Right ventricle myocardium superior (tissue), 1 donor: ENCODE measurements around the gene ZNFX1. TPM values are rescaled to one million over a fixed set of nuclear protein-coding genes. Genes with fewer than 3 reads are reported as not detected.
"Not testable (repeated sequence)": the region's sequence is repeated elsewhere in the genome, so short reads cannot be mapped to it uniquely, and the experiment has no call there.

Source experiments
- ATAC-seq: fragments of 200-7000 bp; cut with Tn5 transposase; one replicate; pipeline ENCODE4 v1.9.1; 2020; ENCODE audit warnings: mild to moderate bottlenecking; ENCODE audit not compliant: poor library complexity
- DNase-seq: peaks from one replicate; pipeline ENCODE4 v3.0.0-alpha.2; 2020
- intact Hi-C: fragments of 100-400 bp; cut with DNase I; formaldehyde crosslinking; loops from one replicate; pipeline ENCODE4 v1.11.2; 2022
- total RNA-seq: library from RNA; stranded (reverse); fragmentation: NEBNext Ultra II Directional; extraction: Animal tissue kit (Norgen Biotek cat#: 25700); gene quantifications from one replicate; pipeline ENCODE4 v1.2.1, GENCODE V29; 2021
- donor health status: DM: no; HTN: yes; CAD: no; lungs with severe emphysema.

ZNFX1 gene
- total RNA-seq, 1 donor from 2014 or later, result 19.8 TPM

DNA sequence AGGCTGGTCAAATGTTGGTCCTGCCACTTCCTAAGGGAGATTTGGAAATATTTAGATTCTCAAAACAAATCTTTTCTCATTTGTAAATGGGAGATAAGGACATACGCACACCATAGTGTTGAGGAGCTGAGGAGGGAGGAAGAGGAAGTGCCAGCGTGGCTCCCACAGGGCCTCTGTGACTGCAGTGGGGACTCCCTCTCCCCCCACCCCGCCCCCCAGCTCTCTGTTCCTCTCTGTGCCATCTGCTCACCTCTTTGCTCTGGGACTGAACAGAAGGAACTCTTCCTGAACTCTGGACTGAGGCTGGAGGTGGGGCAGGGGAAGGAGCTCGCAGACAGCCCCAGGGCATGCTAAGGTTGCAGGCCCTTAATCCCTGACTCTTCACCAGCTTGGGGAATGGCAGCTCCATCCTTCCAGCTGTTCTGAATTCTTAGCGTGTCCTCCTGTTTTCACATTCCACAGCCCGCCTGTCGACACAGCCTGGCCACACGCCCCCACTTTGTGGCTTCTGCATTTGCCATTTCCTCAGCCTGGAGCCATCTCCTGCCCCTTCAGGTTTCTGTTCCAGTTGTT lies 47.2 kb downstream of the ZNFX1 start:
- intact Hi-C loops, result no loop called here
- ATAC-seq (peak; percentile 41), DNase-seq (peak; percentile 64)

DNA sequence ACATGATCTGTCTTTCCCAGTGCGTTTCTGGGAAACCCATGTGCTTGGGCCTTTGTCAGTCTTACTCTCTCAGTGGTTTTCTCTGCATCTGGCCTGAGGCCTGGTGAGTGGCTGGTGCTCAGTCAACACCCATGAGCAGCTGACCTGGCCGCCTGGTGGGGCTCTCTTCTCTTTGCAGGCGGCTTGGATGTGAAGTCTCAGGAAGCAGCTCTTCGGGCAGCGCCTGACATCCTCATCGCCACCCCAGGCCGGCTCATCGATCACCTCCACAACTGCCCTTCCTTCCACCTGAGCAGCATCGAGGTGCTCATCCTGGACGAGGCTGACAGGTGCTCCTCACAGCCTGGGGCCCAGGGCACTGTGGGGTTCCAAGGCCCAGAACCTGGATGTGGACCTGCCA lies 47.8 kb downstream of the ZNFX1 start:
- no peak for ATAC-seq
- intact Hi-C loops, result no loop called here

DNA sequence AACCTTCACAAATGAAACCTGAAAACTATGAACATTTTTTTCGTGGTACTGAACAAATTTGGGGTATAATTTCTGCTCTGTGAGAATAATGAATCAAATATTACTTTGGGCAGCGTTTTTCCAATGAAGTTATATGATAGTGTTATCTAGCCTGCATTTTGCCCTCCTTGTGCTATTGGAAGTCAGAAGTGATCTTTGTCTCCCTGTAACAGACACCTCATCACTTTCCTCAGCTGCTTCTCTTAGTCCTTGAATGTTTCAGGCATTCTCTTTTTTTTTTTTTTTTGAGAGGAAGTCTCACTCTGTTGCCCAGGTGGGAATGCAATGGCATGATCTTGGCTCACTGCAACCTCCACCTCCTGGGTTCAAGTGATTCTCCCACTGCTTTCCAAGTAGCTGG lies 48.5 kb downstream of the ZNFX1 start:
- no peak for ATAC-seq
- DNase-seq, result no peak
- intact Hi-C loops, result no loop called here

More for the DNA sequence above, 47.8 kb downstream of the ZNFX1 start:
- no peak for DNase-seq

DNA sequence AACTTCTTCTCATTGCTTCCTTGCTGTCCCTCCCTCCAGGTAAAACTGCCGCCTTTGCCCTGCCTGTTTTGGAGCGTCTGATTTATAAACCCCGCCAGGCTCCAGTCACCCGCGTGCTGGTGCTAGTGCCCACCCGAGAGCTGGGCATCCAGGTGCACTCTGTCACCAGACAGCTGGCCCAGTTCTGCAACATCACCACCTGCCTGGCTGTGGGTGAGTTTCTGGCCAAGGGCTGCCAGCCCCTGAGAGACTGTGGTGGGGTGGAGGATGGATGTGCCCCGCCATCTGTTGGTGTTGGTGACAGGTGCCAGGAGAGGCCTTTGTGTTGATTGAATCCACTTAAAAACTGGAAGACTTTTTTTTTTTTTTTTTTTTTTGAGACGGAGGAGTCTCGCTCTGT lies 49.2 kb downstream of the ZNFX1 start:
- ATAC-seq (no peak), DNase-seq (no peak)
- intact Hi-C loops, result no loop called here

DNA sequence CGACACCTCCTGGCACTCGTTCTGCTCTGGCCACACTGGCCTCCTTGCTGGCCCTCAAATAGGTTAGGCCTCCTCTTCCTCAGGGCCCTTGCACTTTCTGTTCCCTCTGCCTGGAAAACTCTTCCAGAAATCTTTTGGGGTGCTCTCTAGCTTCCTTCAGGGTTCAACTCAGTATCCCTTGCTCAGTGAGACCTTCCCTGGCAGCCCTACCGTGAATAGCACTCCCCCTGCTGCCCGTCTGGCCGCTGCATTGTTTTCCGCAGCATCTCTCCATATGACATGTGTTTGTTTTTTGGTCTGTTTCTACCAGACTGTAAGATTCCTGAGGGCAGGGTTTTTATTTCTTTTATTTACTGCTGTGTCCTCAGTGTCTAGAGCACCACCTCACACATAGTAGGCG lies 52.0 kb downstream of the ZNFX1 start:
- DNase-seq (no peak), ATAC-seq (no peak)
- intact Hi-C loops, result no loop called here

DNA sequence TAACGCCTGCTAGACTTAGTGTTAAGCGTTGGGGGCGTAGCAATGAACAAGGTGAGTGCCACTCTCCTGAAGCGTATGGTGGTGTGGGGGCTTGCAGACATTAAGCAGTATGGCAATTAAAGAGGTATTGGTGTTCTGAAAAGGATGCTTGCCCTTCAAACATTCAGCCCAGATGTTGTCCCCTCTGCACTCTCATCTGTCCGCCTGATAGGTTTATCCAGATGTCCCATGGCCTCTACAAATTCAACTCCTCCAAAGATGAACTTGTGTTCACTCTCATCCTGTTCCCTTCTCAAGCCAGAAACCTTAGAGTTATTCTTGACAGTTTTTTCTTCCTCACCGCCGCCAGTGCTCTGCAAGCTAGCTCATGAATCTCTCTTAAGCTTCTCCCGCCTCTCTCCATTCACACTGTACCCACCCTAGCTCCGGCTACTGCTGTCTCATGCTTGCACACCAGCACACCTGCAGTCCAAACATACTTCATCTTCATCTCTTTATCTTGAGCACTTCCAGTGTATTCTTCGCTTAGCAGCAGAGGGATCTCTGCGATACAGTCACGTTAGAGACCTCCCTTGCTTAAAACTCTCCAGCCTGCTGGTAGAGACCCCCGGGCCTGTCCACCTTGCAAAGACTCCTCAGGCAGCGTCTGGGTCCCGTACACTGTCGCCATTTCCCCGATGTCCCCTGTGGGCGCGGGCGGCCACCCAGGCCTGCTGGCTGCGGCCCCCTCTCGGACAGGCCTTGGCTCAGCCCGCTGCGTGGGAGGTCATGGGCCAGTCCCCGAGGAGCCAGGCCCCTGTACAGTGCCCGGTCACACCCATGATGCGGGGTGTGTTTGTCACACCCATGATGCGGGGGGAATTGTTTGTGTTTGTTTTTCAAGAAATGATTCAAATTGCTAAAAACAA lies 57.7 kb downstream of the ZNFX1 start:
- ATAC-seq (peak; percentile 1), DNase-seq (no peak)
- intact Hi-C loops, result loop anchor here (2.0 kb wide), 1 partner anchor 31 kb away; the partner anchor contains the start of gene STAU1

DNA sequence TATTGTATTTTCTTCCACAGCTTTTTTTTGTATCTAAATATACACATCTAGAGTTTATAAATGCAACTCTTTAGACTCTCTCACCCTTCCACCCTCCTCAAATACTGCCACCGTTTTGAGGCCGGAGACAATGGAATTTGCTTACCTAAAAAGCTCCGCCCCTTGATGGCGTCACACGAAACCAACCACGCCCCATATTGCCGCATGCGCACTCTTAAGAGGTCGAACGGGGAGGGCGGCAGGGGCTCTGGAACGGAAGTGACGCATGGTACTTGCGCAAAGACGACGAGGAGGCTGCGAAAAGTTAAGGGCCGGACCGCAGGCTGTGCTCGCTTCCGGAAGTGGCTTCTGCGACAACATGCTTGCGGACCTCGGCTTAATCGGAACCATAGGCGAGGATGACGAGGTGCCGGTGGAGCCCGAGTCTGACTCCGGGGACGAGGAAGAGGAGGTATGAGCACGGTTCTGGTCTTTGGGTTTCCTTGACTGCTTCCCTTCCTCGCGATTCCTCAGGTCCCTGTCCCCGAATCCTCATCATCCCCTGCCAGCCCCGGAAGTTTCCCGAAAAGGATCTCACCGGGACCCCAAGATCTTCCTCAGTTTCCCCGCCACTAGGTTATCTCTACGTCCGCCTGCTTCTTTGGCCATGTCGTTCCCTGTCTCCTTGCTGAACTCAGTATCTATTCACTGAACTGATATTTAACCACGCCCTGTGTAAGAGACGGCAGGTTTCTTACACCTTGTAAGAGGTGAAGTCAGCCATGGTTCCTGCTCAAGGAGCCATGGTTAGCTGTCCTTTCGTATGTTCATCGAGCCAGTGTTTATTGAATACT lies 58.5 kb downstream of the ZNFX1 start, which contains the start of gene DDX27:
TSS of gene DDX27 (plus strand) at position 326 of the 833 bp plus-strand sequence. CDS start at position 359, 33 bp downstream.
- intact Hi-C loops, result loop anchor here (2.0 kb wide), 1 partner anchor 31 kb away; the partner anchor contains the start of gene STAU1
- DNase-seq (peak; percentile 97), ATAC-seq (peak; percentile 98)

DNA sequence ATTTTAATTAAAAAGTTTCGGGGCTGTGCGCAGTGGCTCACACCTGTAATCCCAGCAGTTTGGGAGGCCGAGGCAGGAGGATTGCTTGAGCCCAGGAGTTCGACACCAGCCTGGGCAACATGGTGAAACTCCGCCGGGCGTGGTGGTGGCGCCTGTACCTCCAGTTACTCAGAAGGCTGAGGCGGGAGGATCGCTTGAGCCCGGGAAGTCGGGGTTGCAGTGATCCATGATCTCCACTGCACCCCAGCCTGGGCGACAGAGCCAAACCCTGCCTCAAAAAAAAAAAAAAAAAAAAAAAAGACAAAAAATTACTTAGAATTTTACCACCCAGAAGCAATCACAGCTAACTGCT lies 59.1 kb downstream of the ZNFX1 start:
- peak; percentile 60 for DNase-seq
- ATAC-seq, result peak; percentile 3
- intact Hi-C loops, result loop anchor here (2.0 kb wide), 1 partner anchor 30 kb away; the partner anchor contains the start of gene STAU1

DNA sequence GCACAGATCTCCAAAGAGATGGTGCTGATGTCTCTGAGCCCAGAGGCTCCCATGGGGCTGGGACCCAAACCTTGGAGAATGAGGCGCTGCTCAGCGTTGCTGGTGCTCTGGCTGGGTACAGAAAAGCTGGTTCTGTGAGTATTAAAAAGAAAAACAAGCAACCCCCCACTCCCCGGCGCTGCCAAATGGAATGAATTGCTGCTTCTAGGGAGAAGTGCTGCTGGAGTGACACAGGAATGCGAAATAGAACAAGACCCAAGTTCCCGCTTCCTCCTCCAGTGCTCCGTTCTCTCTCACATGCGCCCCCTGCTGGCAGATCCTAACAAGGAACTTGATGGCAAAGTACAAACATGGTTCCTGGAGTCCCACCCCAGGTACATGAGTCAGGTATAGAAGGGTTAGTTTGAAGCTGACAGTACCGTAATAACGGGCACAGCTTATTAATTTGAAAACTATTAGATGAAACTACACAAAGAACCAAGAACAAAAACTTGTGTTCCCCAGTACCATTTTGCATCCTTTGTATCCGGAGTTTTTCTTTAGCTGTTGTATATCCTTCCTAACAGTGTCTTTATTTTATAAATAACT lies 60.8 kb downstream of the ZNFX1 start:
- intact Hi-C loops, result loop anchor here (2.0 kb wide), 1 partner anchor 84 kb away; no protein-coding TSS in a partner anchor
- DNase-seq (peak; percentile 94), ATAC-seq (peak; percentile 63)

DNA sequence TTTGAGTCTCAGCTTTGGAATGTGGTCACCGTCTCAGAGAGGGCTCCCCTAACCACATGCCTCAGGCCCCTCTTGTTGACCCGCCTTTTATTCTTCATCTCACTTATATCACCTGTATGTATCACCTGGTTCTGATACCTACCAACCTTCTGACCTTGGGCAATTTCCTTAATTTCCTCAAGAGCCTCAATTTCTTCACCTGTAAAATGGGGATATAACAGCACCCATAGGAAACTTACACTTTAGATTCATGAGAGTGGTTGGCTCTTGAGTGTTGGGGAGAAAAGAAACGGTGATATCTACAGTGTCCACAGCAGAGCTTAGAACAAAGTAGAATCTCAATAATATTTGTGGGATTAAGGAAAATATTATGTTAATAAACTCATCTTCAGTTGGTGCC lies 62.6 kb downstream of the ZNFX1 start:
- intact Hi-C loops, result no loop called here
- DNase-seq (no peak), ATAC-seq (no peak)

DNA sequence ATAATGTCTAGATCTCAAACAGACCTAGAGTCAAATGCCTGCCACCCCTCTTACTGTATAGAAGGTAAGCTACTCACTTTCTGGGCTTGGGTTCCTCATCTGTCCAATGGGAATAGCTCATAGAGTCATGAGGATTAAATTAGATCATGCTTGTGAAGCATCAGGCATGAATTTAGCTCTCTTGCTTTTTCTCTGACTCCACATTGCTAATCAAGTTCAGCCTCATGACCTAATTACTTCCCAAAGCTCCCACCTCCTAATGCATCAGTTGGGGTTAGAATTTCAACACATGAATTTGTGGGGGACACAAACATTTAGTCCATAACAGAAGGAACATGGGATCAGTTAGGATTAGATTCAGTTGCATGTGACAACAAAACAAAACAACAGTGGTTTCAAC lies 63.3 kb downstream of the ZNFX1 start:
- ATAC-seq (no peak), DNase-seq (no peak)
- intact Hi-C loops, result no loop called here

DNA sequence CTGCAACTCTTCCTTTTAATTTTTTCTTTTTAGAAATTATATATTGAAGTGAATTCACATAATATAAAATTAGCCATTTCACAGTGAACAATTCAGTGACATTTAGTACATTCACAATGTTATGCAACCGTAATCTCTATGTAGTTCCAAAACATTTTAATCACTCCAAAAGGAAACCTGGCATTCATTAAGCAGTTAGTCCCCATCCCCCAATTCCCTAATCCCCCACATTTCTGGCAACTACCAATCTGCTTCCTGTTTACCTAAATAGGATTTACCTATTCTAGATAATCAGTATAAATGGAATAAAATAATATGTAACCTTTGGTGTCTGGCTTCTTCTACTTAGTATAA lies 67.1 kb downstream of the ZNFX1 start:
- ATAC-seq (no peak), DNase-seq (no peak)
- intact Hi-C loops, result no loop called here

DNA sequence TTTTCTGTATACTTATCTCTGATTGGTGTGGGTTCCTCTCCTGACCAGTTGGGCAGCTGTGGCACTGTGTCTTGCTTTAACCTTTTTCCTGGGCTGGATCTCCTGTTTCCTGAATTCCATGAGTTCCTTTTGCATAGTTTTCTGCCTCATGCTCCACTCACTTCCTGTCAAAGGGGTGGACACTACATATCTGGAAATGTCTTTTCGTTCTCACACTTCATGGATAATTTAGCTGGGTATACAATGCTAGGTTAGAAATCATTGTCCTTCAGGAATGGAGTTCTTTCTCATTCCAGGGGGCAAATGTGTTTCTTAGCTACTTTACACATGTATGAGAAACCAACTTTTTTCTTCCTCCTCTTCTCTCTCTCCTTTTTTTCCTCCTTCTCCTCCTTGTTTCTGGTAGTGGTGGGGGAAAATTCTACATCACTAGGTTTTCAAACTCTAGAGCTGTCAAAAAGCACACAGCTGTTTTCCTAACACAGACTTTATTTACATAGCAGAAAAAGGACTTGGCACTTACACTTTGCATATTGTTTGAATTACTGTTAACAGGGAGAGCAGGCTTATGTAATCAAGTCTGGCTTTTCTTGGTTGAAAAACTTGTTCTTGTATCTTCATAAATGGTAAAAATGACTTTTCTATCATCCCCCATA lies 67.6 kb downstream of the ZNFX1 start:
- DNase-seq (no peak), ATAC-seq (no peak)
- intact Hi-C loops, result no loop called here

DNA sequence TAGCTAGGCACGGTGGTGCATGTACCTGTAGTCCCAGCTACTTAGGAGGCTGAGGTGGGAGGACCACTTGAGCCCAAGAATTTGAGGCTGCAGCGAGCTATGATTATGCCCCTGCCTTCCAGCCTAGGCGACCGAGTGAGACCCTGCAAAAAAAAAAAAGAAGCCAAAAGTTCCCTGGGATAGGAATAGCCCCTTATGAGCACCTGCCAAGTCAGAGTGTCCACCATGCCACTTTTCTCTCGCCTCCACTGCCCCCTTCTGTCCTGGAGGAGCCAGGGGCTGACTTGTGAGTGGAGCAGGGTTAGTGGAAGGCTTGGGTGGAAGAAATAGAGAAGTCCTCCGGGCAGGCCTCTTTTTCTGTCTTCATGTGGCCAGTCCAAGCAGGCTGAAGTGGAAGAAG lies 70.8 kb downstream of the ZNFX1 start:
- ATAC-seq (no peak), DNase-seq (no peak)
- intact Hi-C loops, result no loop called here

DNA sequence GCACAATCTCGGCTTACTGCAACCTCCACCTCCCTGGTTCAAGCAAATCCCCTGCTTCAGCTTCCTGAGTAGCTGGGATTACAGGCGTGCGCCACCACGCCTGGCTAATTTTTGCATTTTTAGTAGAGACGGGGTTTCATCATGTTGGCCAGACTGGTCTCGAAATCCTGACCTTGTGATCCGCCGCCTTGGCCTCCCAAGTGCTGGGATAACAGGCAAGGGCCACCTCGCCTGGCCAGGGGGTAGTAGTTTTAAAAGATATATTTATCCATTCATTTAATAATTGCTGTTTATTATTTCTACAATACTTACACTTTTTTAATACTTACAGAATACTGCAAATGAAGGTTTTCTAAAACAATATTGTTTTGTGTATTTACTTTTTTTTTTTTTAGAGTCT lies 74.1 kb downstream of the ZNFX1 start:
- ATAC-seq (no peak), DNase-seq (no peak)
- intact Hi-C loops, result no loop called here

DNA sequence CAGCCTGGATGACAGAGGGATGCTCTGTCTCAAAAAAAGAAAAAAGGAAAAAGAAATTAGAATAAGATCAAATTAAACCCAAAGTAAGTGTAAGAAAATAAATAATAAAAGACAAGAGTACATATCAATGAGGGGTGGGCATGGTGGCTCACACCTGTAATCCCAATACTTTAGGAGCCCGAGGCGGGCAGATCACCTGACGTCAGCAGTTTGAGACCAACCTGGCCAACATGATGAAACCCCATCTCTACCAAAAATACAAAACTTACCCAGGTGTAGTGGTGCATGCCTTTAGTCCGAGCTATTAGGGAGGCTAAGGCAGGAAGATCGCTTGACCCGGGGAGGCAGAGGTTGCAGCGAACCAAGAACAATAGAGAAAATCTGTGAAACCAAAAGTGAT lies 74.8 kb downstream of the ZNFX1 start:
- DNase-seq (no peak), ATAC-seq (no peak)
- intact Hi-C loops, result no loop called here

DNA sequence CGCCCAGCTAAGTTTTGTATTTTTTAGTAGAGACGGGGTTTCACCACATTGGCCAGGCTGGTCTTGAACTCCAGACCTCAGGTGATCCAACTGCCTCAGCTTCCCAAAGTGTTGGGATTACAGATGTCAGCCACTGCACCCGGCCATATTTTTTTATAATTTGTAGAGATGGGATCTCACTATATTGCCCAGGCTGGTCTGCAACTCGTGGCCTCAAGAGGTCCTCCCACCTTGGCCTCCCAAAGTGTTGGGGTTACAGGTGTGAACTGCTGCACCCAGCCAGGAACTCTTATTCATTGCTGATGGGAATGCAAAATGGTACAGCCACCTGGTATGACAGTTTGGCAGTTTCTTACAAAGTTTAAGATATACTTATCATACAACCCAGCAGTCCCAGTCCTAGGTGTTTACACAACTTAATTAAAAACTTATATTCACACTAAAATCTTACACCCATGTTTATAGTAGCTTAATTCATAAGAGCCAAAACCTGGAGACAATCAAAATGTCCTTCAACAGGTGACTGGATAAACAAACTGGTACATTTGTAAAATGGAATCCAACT lies 78.0 kb downstream of the ZNFX1 start:
- DNase-seq (no peak), ATAC-seq (no peak)
- intact Hi-C loops, result no loop called here

DNA sequence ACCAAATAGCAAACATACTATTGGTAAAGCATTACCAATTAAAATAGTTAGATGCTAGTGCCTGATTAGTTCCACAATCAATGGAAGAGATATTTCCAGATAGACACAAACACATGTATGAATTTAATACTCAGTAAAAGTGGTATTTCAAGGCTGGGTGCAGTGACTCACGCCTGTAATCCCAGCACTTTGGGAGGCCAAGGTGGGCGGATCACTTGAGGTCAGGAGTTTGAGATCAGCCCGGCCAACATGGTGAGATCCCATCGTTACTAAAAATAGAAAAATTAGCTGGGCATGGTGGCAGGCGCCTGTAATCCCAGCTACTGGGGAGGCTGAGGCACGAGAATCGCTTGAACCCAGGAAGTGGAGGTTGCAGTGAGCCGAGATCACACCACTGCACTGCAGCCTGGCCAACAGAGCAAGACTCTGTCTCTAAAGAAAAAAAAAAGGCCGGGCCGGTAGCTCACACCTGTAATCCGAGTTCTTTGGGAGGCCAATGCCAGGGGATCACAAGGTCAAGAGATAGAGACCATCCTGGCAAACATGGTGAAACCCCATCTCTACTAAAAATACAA lies 84.8 kb downstream of the ZNFX1 start:
- ATAC-seq, DNase-seq, intact Hi-C loops: not testable (repeated sequence)
